GM12892 (cell line): ENCODE data around the gene SFXN5.

ENCODE experiments used
- DNase-seq: peaks from one replicate; pipeline ENCODE4 v3.0.0; 2011; ENCODE audit not compliant: insufficient read length
- FAIRE-seq: peaks from 2 replicates; lab custom pipeline; 2011; peaks lifted over from hg19 to GRCh38; lab: Jason Lieb, UNC
- POLR2A ChIP-seq: IDR thresholded peaks from 2 replicates; pipeline ENCODE4 v1.6.1; 2011; ENCODE audit warnings: low read depth, low read length, control low read depth
- POLR2AphosphoS5 ChIP-seq: IDR thresholded peaks from 2 replicates; pipeline ENCODE4 v1.6.1; 2011; ENCODE audit warnings: low read depth, low read length, control low read depth
- TAF1 ChIP-seq: IDR thresholded peaks from 2 replicates; pipeline ENCODE4 v1.6.1; 2011; ENCODE audit warnings: low read depth, mild to moderate bottlenecking, control low read depth, low read length, borderline replicate concordance

The SFXN5 gene

DNA sequence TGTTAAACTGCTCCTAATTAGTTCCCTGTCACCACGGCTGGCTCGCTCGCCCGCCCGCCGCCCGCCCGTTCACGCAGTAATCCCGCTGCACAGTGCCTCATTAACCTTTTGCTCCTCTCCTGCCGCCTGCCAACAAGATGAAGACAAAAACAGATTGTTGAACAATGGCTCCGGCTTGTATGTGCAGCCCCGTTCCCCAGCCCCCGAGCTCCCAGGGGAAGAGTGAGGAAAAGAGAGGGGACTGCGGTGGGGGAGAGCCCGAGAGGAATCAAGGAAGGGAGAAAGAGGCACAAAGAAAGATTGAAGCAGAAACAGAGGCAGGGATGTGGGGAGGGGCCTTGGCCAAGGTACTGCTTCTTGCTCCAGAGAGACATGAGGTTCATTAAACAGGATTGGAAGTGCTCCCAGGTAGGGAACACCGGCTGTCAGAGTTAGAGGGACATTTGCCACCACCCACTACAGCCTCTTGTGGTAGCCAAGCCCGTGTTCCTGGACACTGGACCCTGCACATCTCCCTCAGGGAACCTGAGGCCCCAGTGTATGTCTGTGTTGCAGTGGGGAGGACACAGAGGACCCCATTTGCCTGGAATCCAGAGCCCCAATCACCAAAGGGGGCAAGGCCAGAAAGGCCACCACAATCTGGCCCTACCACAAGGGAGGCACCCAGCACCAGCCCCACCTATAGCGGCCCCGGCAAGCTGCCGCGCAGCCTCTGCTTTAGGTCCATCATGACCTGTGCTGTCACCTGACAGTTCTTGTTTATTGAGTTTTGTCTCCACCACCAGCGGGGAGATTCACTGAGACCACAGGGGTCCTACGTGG lies 116.1 kb downstream of the SFXN5 start:
- DNase-seq (no peak), FAIRE-seq (no peak)
- no peak for TF ChIP-seq POLR2AphosphoS5
- no peak for TF ChIP-seq TAF1
- TF ChIP-seq POLR2A, result no peak

DNA sequence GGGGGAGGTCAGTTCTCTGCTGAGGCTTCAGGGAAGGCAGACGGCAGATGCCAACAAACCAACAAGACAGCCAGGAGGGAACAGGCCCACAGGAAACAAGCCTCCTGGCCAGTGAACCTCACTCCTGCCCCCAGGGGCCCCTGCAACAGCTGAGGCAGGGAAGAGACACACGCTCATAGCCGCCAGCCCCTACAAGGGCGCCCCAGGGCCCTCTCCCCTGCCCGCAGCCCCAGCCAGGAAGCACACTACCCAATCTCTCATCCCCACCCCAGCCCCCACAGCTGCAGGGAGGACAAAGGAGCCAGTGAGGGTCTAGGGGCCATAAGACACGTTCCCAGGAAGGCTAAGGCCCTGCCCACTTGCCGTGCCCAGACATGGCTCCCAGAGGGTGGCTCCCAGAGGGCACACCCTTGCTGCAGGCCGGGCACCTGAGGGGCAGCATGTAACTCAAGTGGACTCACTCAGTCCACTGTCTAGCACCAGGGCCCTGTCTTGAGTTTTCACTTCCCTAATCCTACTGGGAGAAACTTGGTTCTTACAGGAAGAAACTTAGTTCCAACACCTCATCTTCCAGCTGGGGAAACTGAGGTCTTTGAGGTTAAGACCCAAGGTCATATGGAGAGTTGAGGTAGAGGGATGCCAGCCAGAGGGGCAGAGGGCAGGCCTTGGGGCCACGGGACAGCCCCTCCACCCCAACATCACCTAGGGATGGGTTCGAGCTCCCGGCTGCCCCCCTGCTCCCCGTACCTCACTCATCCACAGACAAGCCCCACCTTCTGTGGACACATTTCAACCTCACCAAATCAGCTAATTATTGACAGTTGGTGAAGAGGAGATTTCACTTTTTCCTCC lies 116.9 kb downstream of the SFXN5 start:
- FAIRE-seq (no peak), DNase-seq (no peak)
- no peak for TF ChIP-seq POLR2AphosphoS5
- TF ChIP-seq POLR2A, result no peak
- TF ChIP-seq TAF1, result no peak

DNA sequence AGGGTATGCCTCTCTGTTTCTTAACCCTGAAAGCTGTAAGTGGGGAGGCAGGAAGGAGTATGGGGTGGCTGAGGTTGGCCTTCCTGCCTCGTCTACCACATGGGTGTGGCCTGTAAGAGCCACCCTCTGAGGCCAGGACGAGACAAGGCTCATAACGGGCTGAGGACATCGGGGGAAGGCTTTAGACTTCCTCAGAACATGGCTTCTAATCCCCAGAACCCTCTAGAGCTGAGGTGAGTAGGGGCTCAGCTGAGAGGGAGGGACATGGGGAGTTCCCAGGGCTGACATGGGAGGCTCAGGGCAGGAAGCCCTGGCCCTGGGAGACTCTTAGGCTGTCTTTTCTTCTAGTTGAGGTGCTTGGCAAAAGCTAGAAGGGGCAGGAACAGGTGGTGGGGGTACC lies 117.5 kb downstream of the SFXN5 start:
- DNase-seq (no peak), FAIRE-seq (peak; percentile 30)
- no peak for TF ChIP-seq POLR2A
- no peak for TF ChIP-seq POLR2AphosphoS5
- no peak for TF ChIP-seq TAF1

DNA sequence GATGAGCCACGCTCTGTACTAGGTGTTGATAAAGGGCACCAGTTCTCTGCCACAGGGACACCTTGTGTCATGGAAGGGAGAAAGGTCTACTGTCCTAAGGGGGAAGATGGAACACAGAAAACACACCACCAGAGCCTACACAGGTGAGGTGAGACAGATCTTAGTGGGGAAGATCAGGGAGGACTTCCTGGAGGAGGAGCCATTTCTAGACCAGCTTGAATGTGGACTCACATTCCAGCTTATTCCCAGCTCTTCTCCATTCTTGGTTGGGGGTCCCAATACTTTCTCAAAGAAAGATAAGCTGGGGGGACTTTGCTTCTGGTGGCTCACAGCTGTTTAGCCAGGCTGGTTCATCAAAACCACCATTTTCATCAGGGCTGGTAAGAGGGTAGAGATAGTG lies 118.0 kb downstream of the SFXN5 start:
- FAIRE-seq (no peak), DNase-seq (no peak)
- TF ChIP-seq POLR2A (no peak), TAF1 (no peak), POLR2AphosphoS5 (no peak)

DNA sequence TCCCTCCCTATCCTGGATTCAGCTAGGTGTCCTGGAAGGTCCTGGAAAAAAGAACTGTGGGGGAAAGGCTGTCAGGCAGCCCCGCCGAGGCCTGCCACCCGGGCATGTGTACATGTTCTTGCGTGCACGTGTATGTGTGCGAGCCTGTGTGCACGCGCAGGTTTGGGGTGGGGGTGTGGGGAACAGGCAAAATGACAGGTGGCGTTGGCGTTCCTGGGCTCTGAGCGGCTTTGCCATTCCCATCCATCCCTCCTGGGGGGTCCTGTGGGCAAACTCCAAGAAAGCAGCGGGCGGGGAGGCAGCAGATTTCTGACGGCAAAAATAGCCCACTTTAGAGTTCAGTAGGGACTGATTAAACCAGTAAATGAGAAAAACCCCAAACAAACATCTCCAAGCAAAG lies 118.6 kb downstream of the SFXN5 start:
- TF ChIP-seq POLR2A, result no peak
- no peak for TF ChIP-seq TAF1
- TF ChIP-seq POLR2AphosphoS5, result no peak
- DNase-seq (no peak), FAIRE-seq (no peak)

DNA sequence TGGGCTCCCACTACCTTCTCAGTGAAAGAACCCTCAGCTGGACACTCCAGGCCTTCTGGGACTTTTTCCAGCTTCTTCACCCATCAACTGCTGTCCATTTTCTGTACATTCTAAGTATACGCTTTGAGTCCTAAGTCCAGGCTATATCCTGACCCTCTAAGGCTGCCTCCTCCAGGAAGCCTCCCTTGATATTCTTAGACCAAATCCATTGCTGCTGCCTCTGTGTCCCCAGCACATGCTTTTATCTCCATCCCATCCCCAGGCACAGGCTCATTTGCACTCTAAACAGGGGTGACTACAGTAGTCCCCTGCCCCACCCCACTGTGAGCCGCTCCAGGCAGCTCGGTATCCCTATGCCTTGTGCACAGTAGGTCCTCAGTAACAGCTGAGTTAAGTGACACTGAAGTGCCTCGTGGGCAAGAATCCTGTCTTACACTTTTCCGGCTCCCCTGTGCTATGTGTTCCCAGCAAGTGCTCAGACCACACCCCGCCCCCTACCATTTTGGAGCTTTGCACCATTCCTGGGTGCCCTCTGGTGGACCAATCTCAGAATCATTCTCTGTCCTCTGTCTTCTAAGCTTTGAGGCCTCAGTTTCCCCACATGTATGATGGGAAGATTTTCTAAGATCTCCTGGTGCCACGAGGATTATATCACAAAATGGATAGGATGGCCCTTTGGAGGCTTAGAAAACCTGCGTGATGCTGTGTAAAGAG lies 119.2 kb downstream of the SFXN5 start:
- FAIRE-seq (no peak), DNase-seq (no peak)
- TF ChIP-seq POLR2A (no peak), TAF1 (no peak), POLR2AphosphoS5 (no peak)

DNA sequence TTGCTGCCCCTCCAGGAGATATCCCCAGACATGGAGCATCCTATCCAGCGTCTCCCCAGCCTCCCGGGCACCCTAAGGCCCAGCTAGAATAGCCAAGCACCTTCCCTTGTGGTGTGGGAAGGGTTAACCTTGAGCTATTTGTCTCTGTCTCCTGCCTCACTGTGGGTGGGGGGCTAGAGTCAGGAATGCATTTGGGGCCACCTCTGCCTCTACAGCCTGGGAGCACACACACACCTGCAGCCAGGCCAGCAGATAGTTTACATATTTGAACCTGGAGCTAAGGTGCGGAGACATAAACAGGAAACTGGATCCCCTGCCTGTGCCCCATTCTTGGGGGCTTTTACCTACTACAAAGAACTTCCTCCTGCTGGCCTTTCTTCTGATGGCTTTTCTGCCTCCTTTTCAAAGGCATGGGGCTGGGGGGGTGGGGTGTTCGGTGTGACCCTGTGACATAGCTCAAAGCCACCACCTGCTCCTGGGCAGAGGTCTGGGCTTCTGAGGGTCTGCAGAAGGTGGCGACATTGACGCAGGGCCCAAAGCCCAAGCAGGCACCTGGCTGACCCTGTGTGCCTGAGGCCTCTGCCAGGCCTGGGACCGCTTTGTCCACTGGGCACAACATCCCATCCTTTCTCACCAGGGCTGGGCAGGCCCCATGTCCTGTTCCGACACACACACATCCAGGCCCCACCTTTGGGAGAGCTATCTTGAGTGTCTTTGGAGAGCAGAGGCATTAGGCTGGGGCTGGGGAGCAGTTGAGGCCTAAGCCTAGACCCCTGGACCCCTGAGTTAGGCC lies 120.0 kb downstream of the SFXN5 start:
- TF ChIP-seq TAF1 (no peak), POLR2A (no peak), POLR2AphosphoS5 (no peak)
- FAIRE-seq, result no peak
- no peak for DNase-seq

DNA sequence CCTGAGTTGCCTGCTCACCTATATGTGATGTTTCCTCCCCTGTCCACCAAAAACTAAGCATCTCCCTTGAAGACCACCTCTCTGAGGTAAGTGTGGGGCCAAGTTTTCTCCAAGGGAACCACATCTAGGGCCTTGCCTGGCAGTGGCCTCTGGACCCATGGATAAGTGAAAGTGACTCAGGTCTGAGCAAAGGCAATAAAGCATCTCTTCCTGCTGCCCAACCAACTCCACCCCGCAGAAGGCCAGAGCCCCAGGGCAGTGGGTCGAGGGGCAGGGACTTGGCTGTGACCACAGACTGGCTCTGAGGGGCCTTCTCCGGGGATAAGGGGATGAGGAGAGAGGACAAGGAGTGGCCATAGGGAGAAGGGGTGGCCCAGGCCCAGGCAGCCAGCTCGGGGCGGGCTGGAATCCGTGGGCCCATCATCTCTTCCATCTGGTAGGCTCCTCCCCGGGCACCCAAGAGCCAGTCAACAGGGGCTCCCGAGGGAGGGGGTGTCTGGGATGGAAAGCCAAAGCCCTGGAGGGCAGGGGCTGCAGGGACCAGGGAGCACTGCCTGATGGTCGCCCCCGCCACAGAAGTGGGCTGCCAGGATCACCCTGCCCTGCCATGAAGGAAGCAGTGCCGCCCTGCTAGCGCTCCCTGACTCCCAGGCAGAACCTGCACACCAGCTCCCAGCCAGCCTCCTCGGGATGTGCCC lies 120.8 kb downstream of the SFXN5 start:
- TF ChIP-seq POLR2AphosphoS5 (no peak), TAF1 (no peak), POLR2A (no peak)

DNA sequence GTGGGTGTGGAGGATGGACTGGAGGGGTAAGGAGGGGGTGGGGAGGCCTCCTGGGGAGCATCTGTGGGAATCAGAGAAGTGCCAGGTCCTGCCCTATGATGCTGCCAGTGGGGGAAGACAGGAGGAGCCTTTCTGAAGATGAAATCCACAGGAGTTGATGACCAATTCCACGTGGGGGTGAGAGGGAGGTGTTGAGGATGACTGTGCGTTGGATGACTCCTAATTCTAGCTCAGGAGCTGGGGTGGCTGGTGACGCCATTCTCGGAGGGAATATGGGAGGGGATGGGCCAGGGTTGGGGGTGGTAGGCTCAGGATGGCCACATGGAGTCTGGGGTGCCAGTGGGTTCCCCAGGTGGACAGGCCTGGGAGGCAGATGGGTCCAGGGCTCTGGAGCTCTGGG lies 121.9 kb downstream of the SFXN5 start:
- DNase-seq (no peak), FAIRE-seq (no peak)
- TF ChIP-seq POLR2A (no peak), POLR2AphosphoS5 (no peak), TAF1 (no peak)

More for the DNA sequence above, 120.8 kb downstream of the SFXN5 start:
- FAIRE-seq (no peak), DNase-seq (no peak)

DNA sequence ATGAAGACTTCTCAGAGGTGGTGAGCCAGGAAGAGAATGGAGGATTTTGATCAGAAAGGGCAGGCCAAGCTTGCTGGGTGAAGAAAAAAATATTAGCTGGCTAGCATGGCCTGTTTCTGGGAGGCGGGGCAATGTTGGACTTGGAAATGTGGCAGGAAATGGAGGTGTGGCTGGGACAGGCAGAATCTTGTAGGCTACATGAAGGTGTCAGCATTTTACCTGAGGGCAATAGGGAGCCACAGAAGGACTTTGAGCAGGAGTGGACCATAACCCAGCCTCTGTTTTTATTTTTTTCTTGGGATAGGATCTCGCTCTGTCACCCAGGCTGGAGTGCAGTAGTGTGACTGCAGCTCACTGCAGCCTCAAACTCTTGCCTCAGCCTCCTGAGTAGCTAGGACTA lies 122.5 kb downstream of the SFXN5 start:
- TF ChIP-seq POLR2AphosphoS5 (no peak), POLR2A (no peak), TAF1 (no peak)
- DNase-seq (no peak), FAIRE-seq (no peak)
